Gastroesophageal sphincter (tissue), 4 donors: ENCODE measurements around the gene ERFL. TPM values are rescaled to one million over a fixed set of nuclear protein-coding genes. Genes with fewer than 3 reads are reported as not detected.
A peak's percentile ranks its signal among the peaks of the same experiment; 100 is the strongest.

ENCODE experiments used
- ATAC-seq: fragments of 150-250 bp; one replicate; pipeline ENCODE4 v1.9.1; 2016; ENCODE audit warnings: mild to moderate bottlenecking, moderate library complexity
- H3K27ac ChIP-seq, 4 donors: fragments of 200-600 bp; sonication (generic) in 3 of 4; 1 replicate in 3 of 4; 2 replicates in 1 of 4; pipeline ENCODE4 v1.5.1; 2016 to 2019
- H3K27me3 ChIP-seq: fragments of 200-600 bp; sonication (generic); one replicate; pipeline ENCODE4 v1.5.1; 2019
- H3K36me3 ChIP-seq, 2 donors: fragments of 200-600 bp; sonication (generic); one replicate each; pipeline ENCODE4 v1.5.1; 2019; ENCODE audit warnings: control low read depth in 1 of 2
- H3K4me1 ChIP-seq, 3 donors: fragments of 200-600 bp; sonication (generic); 1 replicate in 2 of 3; 2 replicates in 1 of 3; pipeline ENCODE4 v1.5.1; 2016 to 2019; ENCODE audit warnings: control low read depth in 2 of 3
- H3K4me3 ChIP-seq, 2 donors: fragments of 200-600 bp; sonication (generic); one replicate each; pipeline ENCODE4 v1.5.1; 2019; ENCODE audit warnings: mild to moderate bottlenecking in 1 of 2, moderate library complexity in 1 of 2
- H3K9me3 ChIP-seq, 3 donors: fragments of 200-600 bp; sonication (generic); one replicate each; pipeline ENCODE4 v1.5.1; 2017 to 2019; ENCODE audit warnings: control low read depth in 2 of 3
- CTCF ChIP-seq, 4 experiments: fragments of 200-600 bp in 2 of 4; fragments of 450-650 bp in 2 of 4; sonication (generic) in 1 of 4; IDR thresholded peaks; one replicate each; pipeline ENCODE4 v1.5.1; 2017 to 2019; ENCODE audit warnings: antibody characterized with exemption in 4 of 4, mild to moderate bottlenecking in 2 of 4, moderate library complexity in 2 of 4
- EP300 ChIP-seq: sonication (generic); formaldehyde crosslinking; IDR thresholded peaks from one replicate; pipeline ENCODE4 v1.6.1; 2017; ENCODE audit warnings: antibody characterized with exemption, mild to moderate bottlenecking
- POLR2A ChIP-seq, 2 donors: fragments of 450-650 bp; IDR thresholded peaks; one replicate each; pipeline ENCODE4 v1.6.1; 2017; ENCODE audit warnings: antibody characterized with exemption in 2 of 2, mild to moderate bottlenecking in 2 of 2, moderate library complexity in 1 of 2
- POLR2AphosphoS5 ChIP-seq: sonication (generic); formaldehyde crosslinking; IDR thresholded peaks from one replicate; pipeline ENCODE4 v1.6.1; 2017; ENCODE audit warnings: antibody characterized with exemption
- WGBS, 2 donors: methylation state at CpG; one replicate each; pipeline ENCODE4 v1.1.5; 2018; ENCODE audit warnings: low coverage in 1 of 2; 5-methylcytosine and 5-hydroxymethylcytosine counted together
- small RNA-seq, 4 donors: library from RNA; depleted of rRNA; stranded (forward); fragments of <200 nt; gene quantifications; one replicate each; pipeline ENCODE3, GENCODE V24; 2016
- total RNA-seq, 4 donors: library from RNA; depleted of rRNA; stranded (reverse); fragments of >200 nt; gene quantifications; one replicate each; pipeline ENCODE4 v1.1.0, GENCODE V29; 2016

Gene ERFL
- total RNA-seq, 4 donors from 2014 or later = not detected

GRCh38 chr19:41861116-41861768 lies 67.0 kb downstream of the ERFL start:
- 37 to 48% methylated on average over 2 to 8 of the region's 9 CpGs for whole genome bisulfite sequencing, 2 donors
- Histone ChIP-seq H3K27me3 (no peaks in the 10 kb centered on the region), H3K27ac (peak overlapping the region in 3 of 4 donors; percentile 95 to 96 (median 95)), H3K9me3 (no peaks in the 10 kb centered on the region), H3K4me3 (peak overlapping the region; percentile 86 to 99), H3K4me1 (peaks cover 4 to 62% (median 19%) of the 10 kb centered on the region in 3 donors), H3K36me3 (peaks cover 0 to 52% of the 10 kb centered on the region in 2 donors)
- TF ChIP-seq POLR2AphosphoS5 (no peak), POLR2A (IDR thresholded peaks at IDR 0.05) (no peak), EP300 (no peak), CTCF (IDR thresholded peaks at IDR 0.05) (no peak)
- ATAC-seq = no peak

GRCh38 chr19:41860419-41861115 lies 67.7 kb downstream of the ERFL start:
- peaks cover 4 to 57% (median 16%) of the 10 kb centered on the region in 3 donors for H3K4me1 ChIP-seq
- H3K36me3 ChIP-seq = peaks cover 0 to 47% of the 10 kb centered on the region in 2 donors
- peaks cover 2% of the 10 kb centered on the region for H3K27me3 ChIP-seq
- peak overlapping the region; percentile 86 to 99 for H3K4me3 ChIP-seq
- no peaks in the 10 kb centered on the region for H3K9me3 ChIP-seq
- ATAC-seq = no peak
- peak overlapping the region; percentile 81 to 96 (median 95) for H3K27ac ChIP-seq
- peak; percentile 40 for TF ChIP-seq POLR2AphosphoS5
- no peak for TF ChIP-seq CTCF (IDR thresholded peaks at IDR 0.05)
- 0% methylated on average over 4 of the region's 45 CpGs; no CpG with 5 or more reads in 1 of the 2 donors for WGBS, 2 donors

- H3K4me3 ChIP-seq = peak within 1 kb of the TSS; percentile 86 to 99
- TF ChIP-seq CTCF (IDR thresholded peaks at IDR 0.05) = peak in 3 of 4 experiments; percentile 68 to 92 (median 89)
- peak; percentile 95 for TF ChIP-seq POLR2AphosphoS5
- TF ChIP-seq POLR2A (IDR thresholded peaks at IDR 0.05) = peak; percentile 85 to 88
- TF ChIP-seq EP300 = no peak
- peaks cover 8% of the 10 kb centered on the region for H3K27me3 ChIP-seq
- 0% methylated on average over 35 of the region's 76 CpGs; no CpG with 5 or more reads in 1 of the 2 donors for WGBS, 2 donors
- H3K9me3 ChIP-seq = no peaks in the 10 kb centered on the region
- H3K4me1 ChIP-seq = peaks cover 4 to 50% (median 16%) of the 10 kb centered on the region in 3 donors
- peak; percentile 95 for ATAC-seq
- H3K36me3 ChIP-seq = peaks cover 0 to 39% of the 10 kb centered on the region in 2 donors
- H3K27ac ChIP-seq = peak within 1 kb of the TSS; percentile 81 to 96 (median 95)
Observed at GRCh38 chr19:41859618-41860418, 68.4 kb downstream of the ERFL start, which contains the start of gene RPS19. RPS19 (plus strand) TSS chr19:41860255; CDS start chr19:41860775, 520 bp downstream.

- H3K36me3 ChIP-seq = peaks cover 0 to 33% of the 10 kb centered on the region in 2 donors
- no peaks in the 10 kb centered on the region for H3K9me3 ChIP-seq
- ATAC-seq = no peak
- WGBS, 2 donors = 0 to 9% methylated on average over 4 to 7 of the region's 8 CpGs
- peaks cover 13% of the 10 kb centered on the region for H3K27me3 ChIP-seq
- TF ChIP-seq EP300 (no peak), CTCF (IDR thresholded peaks at IDR 0.05) (no peak), POLR2AphosphoS5 (no peak), POLR2A (IDR thresholded peaks at IDR 0.05) (no peak)
- H3K4me1 ChIP-seq = peaks cover 4 to 44% (median 16%) of the 10 kb centered on the region in 3 donors
- H3K27ac ChIP-seq = peak overlapping the region; percentile 5 to 96 (median 95)
- peak overlapping the region in 1 of 2 donors; percentile 99 for H3K4me3 ChIP-seq
Observed at GRCh38 chr19:41859213-41859617, 69.0 kb downstream of the ERFL start.

Small RNAs within 50 kb of the gene (small RNA-seq; reads per million reads assigned to genes)
- gene MIR6797 = 0 reads per million in 4 donors

Other genes with a start within 250 kb of the ERFL start
- gene CEACAM7, start 240.2 kb downstream of the ERFL start, total RNA-seq = 1 to 10 TPM in 1 of 4 donors, under 1 TPM in 1, not detected in 2; 0.96 to 5.6 TPM
- 10 to 100 TPM in 1 of 4 donors, under 1 TPM in 2, not detected in 1; 0.31 to 13.9 (median 0.31) TPM for gene CEACAM5, start 219.8 kb downstream of the ERFL start, total RNA-seq
- gene CEACAM6, start 172.9 kb downstream of the ERFL start, total RNA-seq = 10 to 100 TPM in 1 of 4 donors, under 1 TPM in 1, not detected in 2; 0.78 to 30.2 TPM
- gene CEACAM3, start 131.9 kb downstream of the ERFL start, total RNA-seq = 1 to 10 TPM in 1 of 4 donors, under 1 TPM in 1, not detected in 2; 0.54 to 1.6 TPM
- not detected for gene LYPD4, start 83.8 kb downstream of the ERFL start, total RNA-seq
- not detected for gene DMRTC2, start 83.4 kb downstream of the ERFL start, total RNA-seq
- 1,000 to 10,000 TPM in 2 of 4 donors, 100 to 1,000 TPM in 2; 673 to 1,241 (median 970) TPM for gene RPS19, start 68.2 kb downstream of the ERFL start, total RNA-seq
- under 1 TPM in 2 of 4 donors, not detected in 2; 0.40 to 0.99 TPM for gene CD79A, start 51.2 kb downstream of the ERFL start, total RNA-seq
- 10 to 100 TPM; 40.4 to 58.3 (median 51.4) TPM for gene ARHGEF1, start 45.3 kb downstream of the ERFL start, total RNA-seq
- gene RABAC1, start 30.9 kb upstream of the ERFL start, total RNA-seq = 100 to 1,000 TPM; 150 to 215 (median 201) TPM
- 1 to 10 TPM in 2 of 4 donors, under 1 TPM in 1, not detected in 1; 0.81 to 2.6 (median 1.1) TPM for gene ATP1A3, start 65.8 kb upstream of the ERFL start, total RNA-seq
- 10 to 100 TPM in 3 of 4 donors, 1 to 10 TPM in 1; 7.0 to 23.4 (median 12.3) TPM for gene GRIK5, start 141.8 kb upstream of the ERFL start, total RNA-seq
- 10 to 100 TPM; 14.4 to 25.3 (median 17.1) TPM for gene ZNF574, start 147.7 kb upstream of the ERFL start, total RNA-seq
- 1 to 10 TPM in 3 of 4 donors, under 1 TPM in 1; 0.93 to 1.8 (median 1.5) TPM for gene POU2F2, start 204.0 kb upstream of the ERFL start, total RNA-seq